Mucosa of rectum (tissue), 2 donors: ENCODE data around the gene TMC7.

Experiments used
- H3K27ac ChIP-seq, 2 donors: one replicate each; pipeline ENCODE4 v1.7.0; 2013; ENCODE audit warnings: inconsistent platforms in 2 of 2, low read depth in 2 of 2, low read length in 2 of 2
- H3K27me3 ChIP-seq, 2 donors: one replicate each; pipeline ENCODE4 v1.7.0; 2013; ENCODE audit warnings: low read length in 2 of 2; ENCODE audit not compliant: control insufficient read depth in 2 of 2, insufficient read depth in 2 of 2
- H3K36me3 ChIP-seq, 2 donors: one replicate each; pipeline ENCODE4 v1.7.0; 2013; ENCODE audit warnings: low read length in 2 of 2; ENCODE audit not compliant: control insufficient read depth in 2 of 2, insufficient read depth in 2 of 2
- H3K4me1 ChIP-seq, 2 donors: one replicate each; pipeline ENCODE4 v1.7.0; 2013; ENCODE audit warnings: low read length in 2 of 2, mild to moderate bottlenecking in 1 of 2; ENCODE audit not compliant: control insufficient read depth in 2 of 2, insufficient read depth in 2 of 2
- H3K4me3 ChIP-seq, 2 donors: one replicate each; pipeline ENCODE4 v1.7.0; 2013; ENCODE audit warnings: low read length in 2 of 2
- H3K9ac ChIP-seq, 2 donors: one replicate each; pipeline ENCODE4 v1.7.0; 2013; ENCODE audit warnings: low read length in 2 of 2, low read depth in 1 of 2, mild to moderate bottlenecking in 1 of 2
- H3K9me3 ChIP-seq, 2 donors: one replicate each; pipeline ENCODE4 v1.7.0; 2013; ENCODE audit warnings: low read length in 2 of 2; ENCODE audit not compliant: control insufficient read depth in 2 of 2
- donor health status: healthy.
- donor health status: Normal muscosa, but diverticular disease.

The TMC7 gene

GRCh38 chr16:19084879-19085278, 101.1 kb downstream of the TMC7 start:
- peaks cover 0 to 10% of the 10 kb centered on the region in 2 donors for H3K36me3 ChIP-seq
- H3K9ac ChIP-seq: no peak overlapping the region
- no peak overlapping the region for H3K4me3 ChIP-seq
- H3K4me1 ChIP-seq: peaks cover 8 to 13% of the 10 kb centered on the region in 2 donors
- no peak overlapping the region for H3K27ac ChIP-seq
- H3K27me3 ChIP-seq: no peaks in the 10 kb centered on the region
- no peaks in the 10 kb centered on the region for H3K9me3 ChIP-seq

GRCh38 chr16:19085679-19086200, 102.0 kb downstream of the TMC7 start:
- Histone ChIP-seq H3K9me3 (no peaks in the 10 kb centered on the region), H3K9ac (peak overlapping the region; percentile 73 to 84), H3K4me1 (peaks cover 8 to 13% of the 10 kb centered on the region in 2 donors), H3K27ac (peak overlapping the region; percentile 40 to 63), H3K36me3 (peaks cover 0 to 10% of the 10 kb centered on the region in 2 donors), H3K27me3 (no peaks in the 10 kb centered on the region), H3K4me3 (peak overlapping the region in 1 of 2 donors; percentile 81)

GRCh38 chr16:19086322-19087199, 102.8 kb downstream of the TMC7 start:
- H3K27ac ChIP-seq: peak overlapping the region; percentile 40 to 63
- no peaks in the 10 kb centered on the region for H3K27me3 ChIP-seq
- peaks cover 8 to 13% of the 10 kb centered on the region in 2 donors for H3K4me1 ChIP-seq
- H3K36me3 ChIP-seq: peaks cover 0 to 4% of the 10 kb centered on the region in 2 donors
- H3K9ac ChIP-seq: peak overlapping the region; percentile 73 to 84
- H3K4me3 ChIP-seq: peak overlapping the region; percentile 71 to 81
- H3K9me3 ChIP-seq: no peaks in the 10 kb centered on the region

- Histone ChIP-seq H3K36me3 (no peaks in the 10 kb centered on the region), H3K4me3 (no peak overlapping the region), H3K9ac (no peak overlapping the region), H3K9me3 (no peaks in the 10 kb centered on the region), H3K27me3 (no peaks in the 10 kb centered on the region), H3K4me1 (peaks cover 8 to 13% of the 10 kb centered on the region in 2 donors), H3K27ac (peak overlapping the region in 1 of 2 donors; percentile 38)
Measured at GRCh38 chr16:19088341-19088916, 104.7 kb downstream of the TMC7 start.

GRCh38 chr16:19089410-19089955, 105.7 kb downstream of the TMC7 start:
- no peaks in the 10 kb centered on the region for H3K9me3 ChIP-seq
- H3K4me1 ChIP-seq: peaks cover 8 to 13% of the 10 kb centered on the region in 2 donors
- no peak overlapping the region for H3K9ac ChIP-seq
- H3K27me3 ChIP-seq: no peaks in the 10 kb centered on the region
- no peaks in the 10 kb centered on the region for H3K36me3 ChIP-seq
- no peak overlapping the region for H3K27ac ChIP-seq
- H3K4me3 ChIP-seq: no peak overlapping the region

- no peaks in the 10 kb centered on the region for H3K27me3 ChIP-seq
- H3K4me3 ChIP-seq: no peak overlapping the region
- no peak overlapping the region for H3K27ac ChIP-seq
- no peaks in the 10 kb centered on the region for H3K9me3 ChIP-seq
- no peak overlapping the region for H3K9ac ChIP-seq
- H3K4me1 ChIP-seq: peaks cover 3 to 8% of the 10 kb centered on the region in 2 donors
- no peaks in the 10 kb centered on the region for H3K36me3 ChIP-seq
Measured at GRCh38 chr16:19090916-19091315, 107.2 kb downstream of the TMC7 start.

- Histone ChIP-seq H3K36me3 (no peaks in the 10 kb centered on the region), H3K4me1 (no peaks in the 10 kb centered on the region), H3K27ac (no peak overlapping the region), H3K9ac (no peak overlapping the region), H3K9me3 (no peaks in the 10 kb centered on the region), H3K27me3 (no peaks in the 10 kb centered on the region), H3K4me3 (no peak overlapping the region)
Measured at GRCh38 chr16:19092653-19093410, 109.1 kb downstream of the TMC7 start.

GRCh38 chr16:19093631-19094541, 110.2 kb downstream of the TMC7 start:
- H3K9ac ChIP-seq: no peak overlapping the region
- H3K27me3 ChIP-seq: no peaks in the 10 kb centered on the region
- no peak overlapping the region for H3K27ac ChIP-seq
- H3K9me3 ChIP-seq: no peaks in the 10 kb centered on the region
- H3K4me3 ChIP-seq: no peak overlapping the region
- no peaks in the 10 kb centered on the region for H3K36me3 ChIP-seq
- H3K4me1 ChIP-seq: no peaks in the 10 kb centered on the region
